ENCODE results near the gene ZKSCAN1.
"Not testable (repeated sequence)": the region's sequence is repeated elsewhere in the genome, so short reads cannot be mapped to it uniquely, and the experiment has no call there.

Gene ZKSCAN1

GRCh38 chr7:100003711-100004661 is 11.4 kb upstream of the ZKSCAN1 start:
- peak; percentile 93 for DNase-seq

GRCh38 chr7:100007887-100008286 is 7.5 kb upstream of the ZKSCAN1 start:
- DNase-seq = no peak

GRCh38 chr7:100008525-100008924 is 6.9 kb upstream of the ZKSCAN1 start:
- DNase-seq = peak; percentile 10

- DNase-seq = not testable (repeated sequence)
These were observed 5.4 kb upstream of the ZKSCAN1 start for GRCh38 chr7:100009952-100010351.

- DNase-seq = no peak
These were observed 4.5 kb upstream of the ZKSCAN1 start for GRCh38 chr7:100010901-100011300.

GRCh38 chr7:100011516-100011915 is 3.9 kb upstream of the ZKSCAN1 start:
- DNase-seq = no peak

GRCh38 chr7:100012385-100013327 is 2.7 kb upstream of the ZKSCAN1 start:
- not testable (repeated sequence) for DNase-seq

- DNase-seq = no peak
These were observed 2.1 kb upstream of the ZKSCAN1 start for GRCh38 chr7:100013328-100013676.

GRCh38 chr7:100016215-100016901 is 962 bp downstream of the ZKSCAN1 start:
- peak; percentile 21 for DNase-seq

- DNase-seq = no peak
These were observed 1.9 kb downstream of the ZKSCAN1 start for GRCh38 chr7:100017300-100017699.

- DNase-seq = no peak
These were observed 2.5 kb downstream of the ZKSCAN1 start for GRCh38 chr7:100017875-100018274.

GRCh38 chr7:100019908-100020307 is 4.5 kb downstream of the ZKSCAN1 start:
- peak; percentile 31 for DNase-seq

GRCh38 chr7:100021297-100021696 is 5.9 kb downstream of the ZKSCAN1 start:
- DNase-seq = no peak

GRCh38 chr7:100022621-100023020 is 7.2 kb downstream of the ZKSCAN1 start:
- DNase-seq = no peak

- no peak for DNase-seq
These were observed 8.1 kb downstream of the ZKSCAN1 start for GRCh38 chr7:100023526-100023925.

GRCh38 chr7:100024020-100024619 is 8.7 kb downstream of the ZKSCAN1 start:
- no peak for DNase-seq

GRCh38 chr7:100027197-100027596 is 11.8 kb downstream of the ZKSCAN1 start:
- no peak for DNase-seq

GRCh38 chr7:100029596-100029995 is 14.2 kb downstream of the ZKSCAN1 start:
- no peak for DNase-seq

- no peak for DNase-seq
These were observed 18.1 kb downstream of the ZKSCAN1 start for GRCh38 chr7:100033526-100033925.

- no peak for DNase-seq
These were observed 19.6 kb downstream of the ZKSCAN1 start for GRCh38 chr7:100034871-100035510.

GRCh38 chr7:100035876-100036275 is 20.5 kb downstream of the ZKSCAN1 start:
- DNase-seq = no peak

GRCh38 chr7:100038326-100038725 is 22.9 kb downstream of the ZKSCAN1 start:
- DNase-seq = no peak

Data from NCI-H2029 treated with DMSO at 0.1 percent for 48 hours (cell line).